HG03342 (cell line): ENCODE data around the gene PANX1.

Experiments
- ATAC-seq: cut with Tn5 transposase; IDR thresholded peaks from one replicate; pipeline ENCODE4 v1.9.1; 2021; ENCODE audit warnings: mild to moderate bottlenecking, moderate library complexity; ENCODE audit not compliant: unreplicated experiment

The PANX1 gene

DNA sequence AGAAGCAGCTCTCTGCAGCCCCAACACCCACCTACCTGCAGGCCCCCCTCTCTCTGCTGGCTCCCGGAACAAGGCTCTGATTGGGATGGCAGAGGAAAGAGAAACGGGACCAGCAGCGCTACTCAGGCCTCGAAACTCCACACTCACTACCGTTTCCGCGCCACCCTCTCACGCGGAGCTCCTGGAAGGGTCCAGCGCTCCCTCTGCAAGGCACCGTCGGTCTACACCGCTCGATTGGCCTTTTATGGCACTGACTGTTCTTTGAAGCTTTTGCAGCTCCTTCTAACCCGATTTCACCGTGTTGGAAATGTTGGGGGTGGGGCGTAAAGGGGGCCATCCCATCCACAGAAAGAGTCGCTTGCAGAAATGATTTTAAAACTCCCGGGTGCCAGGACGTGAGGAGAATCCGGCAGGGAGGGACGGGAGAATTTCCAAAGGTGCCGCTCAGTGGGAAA, 323 bp upstream of the PANX1 start:
- peak; percentile 21 for ATAC-seq

DNA sequence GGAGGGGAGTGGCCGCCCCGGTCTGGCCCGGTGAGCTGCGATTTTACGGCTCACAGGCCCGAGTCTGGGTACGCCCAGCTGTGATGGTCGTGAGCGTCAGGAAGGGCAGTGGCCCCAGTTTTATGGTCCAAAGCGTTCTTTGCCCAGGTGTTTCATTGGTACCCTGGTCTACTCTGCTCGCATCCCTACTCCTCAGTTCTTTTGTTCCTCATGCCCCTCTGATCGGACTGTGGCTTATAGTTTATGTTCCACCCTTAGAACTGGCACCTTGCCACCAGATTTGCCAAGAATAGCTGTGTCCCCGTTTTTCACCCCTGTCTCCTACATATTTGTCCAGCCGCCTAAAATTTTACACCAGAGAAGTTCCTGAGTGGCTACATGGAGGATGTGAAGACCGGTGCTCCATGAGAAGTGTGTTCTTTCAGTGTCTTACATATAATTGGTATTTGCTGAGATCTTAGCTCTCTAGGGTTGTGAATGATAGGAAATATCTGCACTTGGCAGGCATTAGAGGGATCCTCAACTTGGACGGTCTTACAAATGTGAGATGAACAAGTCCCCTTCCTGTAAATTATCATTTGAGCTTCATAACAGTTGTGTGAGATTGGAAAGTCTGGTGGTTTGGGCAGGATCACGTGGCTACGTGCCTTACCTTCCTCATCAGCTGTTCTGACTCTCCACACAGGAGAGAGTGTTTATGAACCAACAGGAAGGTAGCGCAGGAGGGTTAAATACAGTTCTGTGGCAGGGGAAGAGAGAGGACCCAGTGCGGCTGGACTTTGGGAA, 1.1 kb downstream of the PANX1 start:
- no peak for ATAC-seq

GRCh38 chr11:94130298-94131046, 1.8 kb downstream of the PANX1 start:
- no peak for ATAC-seq

DNA sequence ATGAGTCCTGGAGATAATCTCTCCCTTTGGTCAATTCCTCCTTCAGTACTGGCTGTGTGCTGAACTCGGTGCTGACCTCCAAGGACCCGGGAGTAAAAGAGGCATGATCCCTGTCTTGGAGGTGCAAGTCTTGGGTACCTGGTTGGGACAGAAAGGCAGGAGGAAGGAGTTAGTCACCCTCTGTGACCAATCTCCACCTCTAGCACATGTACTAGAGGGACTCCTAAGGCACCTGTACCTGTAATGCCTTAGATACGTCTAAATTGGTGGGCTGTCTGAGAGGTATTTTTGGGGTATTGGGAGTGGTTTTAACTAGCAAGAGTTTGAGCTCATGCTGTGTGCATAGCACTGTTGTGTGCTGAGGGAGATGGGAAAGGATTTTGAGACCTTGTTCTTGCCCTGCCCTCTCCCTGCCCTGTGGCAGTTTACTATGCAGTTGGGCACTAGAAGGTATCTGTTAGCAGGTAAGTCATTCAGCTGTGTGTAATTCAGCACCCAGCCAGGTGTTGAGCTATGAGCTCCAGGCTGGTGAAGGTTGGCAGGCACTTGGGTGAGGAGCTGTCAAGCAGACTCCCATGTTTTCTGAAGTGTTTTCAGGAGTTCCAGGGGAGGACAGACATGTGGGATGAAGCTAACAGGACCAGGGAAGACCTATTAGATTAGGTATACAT, 2.5 kb downstream of the PANX1 start:
- no peak for ATAC-seq

DNA sequence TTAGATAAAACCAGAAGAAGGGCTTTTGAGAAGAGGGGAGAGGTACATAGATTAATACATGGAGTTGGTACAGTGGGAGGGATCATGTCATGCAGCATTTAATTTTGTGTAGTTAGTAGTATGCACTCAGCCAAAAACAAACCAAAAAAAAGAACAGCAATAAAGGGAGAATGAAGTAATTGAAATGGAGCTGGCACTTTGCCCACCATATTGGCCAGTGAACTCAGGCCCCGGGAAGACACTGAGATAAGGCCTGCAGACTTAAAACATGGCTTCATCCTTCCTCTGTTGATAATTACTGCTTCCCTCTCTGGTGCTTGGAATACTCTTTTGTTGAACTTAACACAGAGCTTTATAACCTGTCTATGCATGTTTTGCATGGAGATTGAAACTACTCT, 3.1 kb downstream of the PANX1 start:
- no peak for ATAC-seq

DNA sequence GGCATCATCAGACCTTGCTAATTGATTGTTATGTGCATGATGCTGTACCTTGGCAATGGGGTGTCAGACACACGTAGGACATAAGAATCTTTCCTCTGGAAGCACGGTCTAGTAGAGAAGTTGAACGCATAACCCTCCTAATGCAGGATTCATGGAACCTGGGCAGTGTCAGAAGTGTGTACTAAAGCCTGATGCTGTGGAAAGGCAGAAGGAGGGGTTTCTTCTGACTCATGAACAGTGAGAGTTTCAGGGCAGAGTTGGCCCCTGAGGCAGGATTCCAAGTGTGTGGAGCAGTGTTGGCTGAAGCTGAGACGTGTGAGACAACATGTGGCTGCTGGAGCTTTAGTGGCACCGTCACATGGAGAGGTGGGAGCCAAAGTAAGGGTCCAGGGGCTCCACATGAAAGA, 3.5 kb downstream of the PANX1 start:
- ATAC-seq = no peak

- no peak for ATAC-seq
These were observed 4.3 kb downstream of the PANX1 start for GRCh38 chr11:94132823-94133408.

DNA sequence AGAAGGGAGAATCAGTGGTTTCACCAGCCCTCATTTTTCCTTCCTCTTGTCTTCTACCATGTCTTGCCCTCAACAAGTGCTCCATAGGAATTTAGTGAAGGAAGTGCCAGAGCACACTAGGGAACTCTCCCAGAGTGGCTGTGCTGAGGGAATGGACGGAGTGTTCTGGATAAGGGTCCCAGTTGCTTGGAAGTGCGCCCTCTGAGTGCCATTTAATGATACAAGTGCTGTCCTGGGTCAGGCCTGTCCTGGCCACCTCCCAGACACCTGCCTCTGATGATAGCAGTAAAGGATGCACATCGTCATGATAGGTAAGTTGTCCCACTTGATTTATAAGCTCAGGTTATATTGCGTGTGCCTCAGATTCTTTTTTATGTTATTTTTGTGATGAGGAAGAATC, 5.1 kb downstream of the PANX1 start:
- no peak for ATAC-seq

DNA sequence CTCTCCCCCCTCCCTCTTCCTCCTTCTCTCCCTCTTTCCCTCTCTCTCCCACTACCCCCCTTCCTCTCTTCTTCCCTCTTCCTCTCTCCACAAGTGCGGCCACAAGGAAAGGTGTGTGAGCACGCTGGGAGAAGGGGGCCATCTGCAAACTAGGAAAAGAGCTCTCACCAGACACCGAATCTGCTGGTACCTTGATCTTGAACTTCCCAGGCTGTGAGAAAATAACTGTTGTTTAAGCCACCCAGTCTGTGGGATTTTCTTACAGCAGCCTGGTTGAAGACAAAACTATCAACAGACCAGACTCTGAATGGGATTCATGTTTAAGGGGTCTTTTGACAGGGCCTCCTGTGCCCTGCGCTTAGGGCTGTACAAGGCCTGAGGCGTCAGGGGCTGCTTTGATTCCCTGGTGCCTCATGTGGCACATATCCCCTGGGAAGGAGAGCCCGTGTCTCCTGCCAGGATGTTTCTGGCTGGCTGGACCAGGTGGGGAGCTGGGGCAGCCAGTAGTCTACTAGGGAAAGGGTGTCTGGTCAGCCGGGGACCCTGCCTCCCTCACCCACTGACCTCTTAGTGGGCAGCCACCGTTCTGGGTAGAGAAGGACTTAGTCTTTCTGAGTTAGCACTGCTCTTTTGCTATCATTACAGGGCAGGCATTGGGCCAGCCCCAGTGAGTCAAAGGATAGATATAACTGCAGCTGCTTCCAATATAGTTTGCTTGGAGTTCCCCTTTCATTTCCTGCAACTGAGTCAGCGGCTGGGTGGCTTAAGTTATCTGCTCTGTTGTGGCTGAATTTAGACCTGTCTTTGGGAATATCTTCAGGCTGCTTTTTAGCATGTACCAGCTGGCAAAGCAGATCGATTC, 6.2 kb downstream of the PANX1 start:
- ATAC-seq = peak; percentile 45

DNA sequence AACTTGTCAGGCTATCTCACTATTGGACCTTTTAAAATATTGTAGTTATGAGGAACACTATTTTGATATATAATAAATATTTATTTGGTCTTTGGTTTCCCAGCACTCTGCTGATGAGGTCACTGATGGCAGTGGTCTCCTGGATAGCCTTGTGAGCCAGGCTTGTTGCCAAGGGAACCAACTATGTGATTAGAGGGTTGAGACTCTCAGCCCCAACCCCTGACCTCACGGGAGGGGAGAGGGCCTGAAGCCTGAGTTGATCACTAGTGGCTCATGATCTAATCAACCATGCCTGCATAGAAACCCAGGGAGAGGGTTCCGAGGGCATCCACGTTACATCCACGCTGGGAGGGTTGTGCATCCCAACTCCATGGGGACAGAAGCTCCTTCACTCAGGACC, 10.8 kb downstream of the PANX1 start:
- no peak for ATAC-seq

DNA sequence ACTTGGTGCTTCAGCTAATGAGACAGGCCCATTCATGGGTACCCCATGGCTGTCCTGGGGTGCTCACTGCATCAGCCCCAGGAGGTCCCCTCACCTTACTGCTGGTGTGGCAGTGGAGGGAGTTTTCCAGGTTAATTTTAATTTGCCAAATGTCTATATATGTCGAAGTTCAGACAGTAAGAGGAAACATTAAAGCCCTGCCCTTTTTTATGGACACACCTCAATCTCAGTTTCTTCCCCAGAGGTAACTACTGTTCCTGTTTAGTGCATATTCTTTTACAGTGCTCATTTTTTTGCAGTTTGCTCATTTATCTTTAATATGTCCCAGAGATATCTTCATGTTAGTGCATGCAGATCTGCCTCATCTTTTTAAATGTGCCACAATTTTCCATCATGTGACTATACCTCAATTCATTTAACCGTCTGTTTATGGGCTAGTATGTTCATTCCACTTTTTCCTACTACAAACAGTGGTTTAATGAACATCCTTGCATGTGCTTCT, 11.6 kb downstream of the PANX1 start:
- no peak for ATAC-seq

DNA sequence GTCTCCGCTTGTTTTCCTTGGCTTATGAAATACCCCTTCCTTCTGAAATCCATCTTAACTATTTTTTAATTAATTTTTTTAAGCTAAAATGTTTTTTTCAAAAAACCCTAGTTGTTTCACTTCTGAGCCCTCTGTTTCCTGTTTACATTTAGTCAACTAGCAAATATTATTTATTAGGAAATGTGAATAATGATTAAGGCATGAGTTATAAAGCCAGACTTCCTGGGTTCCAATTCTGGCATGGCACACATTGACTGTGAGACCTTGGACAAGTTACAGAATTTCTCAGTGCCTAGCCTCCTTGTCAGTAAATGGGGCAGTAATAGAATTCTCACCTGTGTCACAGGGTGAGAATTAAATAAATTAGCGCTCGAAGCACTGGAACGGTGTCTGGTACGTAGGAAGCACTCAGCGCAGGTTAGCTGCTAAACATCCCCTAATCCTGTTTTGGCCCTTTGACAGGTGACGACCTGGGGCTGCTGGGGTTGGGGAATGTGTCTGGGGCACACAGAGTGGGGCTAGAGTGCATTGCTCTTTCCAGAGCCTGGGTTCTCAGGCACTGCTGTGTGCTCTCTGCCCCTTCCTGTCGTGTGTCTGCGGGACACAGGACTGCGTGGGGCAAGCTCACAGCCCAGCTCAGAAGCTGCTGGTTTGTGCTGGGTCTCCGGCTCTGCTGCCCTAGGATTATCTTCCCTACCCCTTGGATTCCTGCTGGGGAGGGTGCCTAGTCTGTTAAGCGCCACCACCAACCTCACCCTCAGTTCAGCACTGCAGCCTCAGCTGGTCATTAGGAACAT, 13.1 kb downstream of the PANX1 start:
- no peak for ATAC-seq

- no peak for ATAC-seq
These were observed 14.0 kb downstream of the PANX1 start for GRCh38 chr11:94142308-94143281.

DNA sequence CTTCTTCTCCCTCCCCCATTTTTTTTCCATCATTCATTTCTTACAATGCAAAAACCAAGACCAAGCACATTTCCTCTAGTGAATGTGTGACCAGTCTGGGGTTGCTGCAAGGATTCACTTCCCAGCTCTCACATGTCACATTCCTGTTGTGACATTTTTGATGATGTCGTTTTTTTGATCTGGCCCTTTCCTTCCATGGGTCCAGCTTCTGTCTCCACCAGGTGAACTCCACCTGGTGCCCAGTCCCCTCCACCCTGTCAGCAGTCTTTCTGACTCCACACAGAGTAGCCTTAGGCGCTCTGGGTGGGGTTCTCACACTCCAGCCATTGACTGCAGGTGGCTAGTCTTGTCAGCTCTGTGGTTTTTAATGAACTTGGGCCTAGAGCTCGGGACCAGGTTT, 15.6 kb downstream of the PANX1 start:
- no peak for ATAC-seq

GRCh38 chr11:94144664-94145063, 16.0 kb downstream of the PANX1 start:
- ATAC-seq = no peak

DNA sequence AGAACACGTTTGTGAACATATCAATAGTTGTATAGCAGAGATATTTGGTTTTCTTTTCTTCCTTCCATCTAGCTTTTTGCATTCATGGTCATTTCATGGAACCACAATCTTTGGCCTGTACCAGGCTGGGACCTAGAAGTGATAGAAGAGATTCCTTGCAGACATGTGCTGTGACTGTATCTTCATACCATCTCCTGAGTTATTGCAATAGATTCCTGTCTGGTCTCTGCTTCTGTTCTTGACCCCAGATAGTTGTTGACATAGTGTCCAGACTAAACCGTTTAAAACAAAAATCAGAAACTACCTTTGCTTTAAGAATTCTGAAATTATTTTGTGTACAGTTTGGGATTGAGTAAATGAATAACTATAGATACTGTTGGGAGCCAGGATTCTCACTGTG, 16.8 kb downstream of the PANX1 start:
- ATAC-seq = no peak

DNA sequence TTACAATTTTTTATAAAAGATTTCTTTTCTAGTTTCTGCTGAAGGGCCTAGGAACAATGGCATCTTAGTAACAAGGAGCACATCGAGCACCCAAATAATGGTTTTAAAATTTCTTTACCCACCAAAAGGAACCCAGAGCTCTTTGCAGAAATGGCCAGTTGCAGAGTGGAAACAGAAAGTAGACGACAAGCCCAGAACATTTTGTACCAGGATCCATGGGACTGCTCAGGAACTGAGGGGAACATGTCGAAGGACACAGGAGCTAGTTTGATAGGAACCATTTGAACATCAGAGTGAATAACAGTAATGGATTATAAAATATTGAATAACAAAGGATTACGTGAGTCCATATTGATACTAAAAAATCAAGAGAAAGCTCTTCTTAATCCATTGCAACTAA, 17.3 kb downstream of the PANX1 start:
- ATAC-seq = no peak

DNA sequence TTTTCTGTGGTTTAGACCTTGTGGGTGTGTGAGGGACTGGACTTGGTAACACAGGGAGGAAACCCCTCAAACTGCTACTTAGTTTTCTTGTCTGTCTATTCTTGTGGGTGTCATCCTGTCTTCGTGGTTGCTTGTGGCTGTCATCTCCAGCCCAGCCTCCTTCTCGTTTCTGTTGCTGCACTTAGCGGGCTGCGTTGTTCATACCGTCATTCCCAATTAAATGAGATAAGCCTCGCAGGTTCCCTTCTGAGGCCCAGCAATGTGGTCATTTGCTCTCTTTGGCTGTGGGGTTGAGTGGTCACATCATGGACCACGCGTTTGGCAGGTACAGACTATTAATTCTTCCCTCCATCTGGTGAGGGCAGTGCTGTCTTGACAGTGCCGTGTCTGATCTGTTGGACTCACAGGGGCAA, 18.8 kb downstream of the PANX1 start:
- no peak for ATAC-seq
